H1 (cell line): Measurements from ENCODE around the gene H1-8. TPM values are rescaled to one million over a fixed set of nuclear protein-coding genes. Genes with fewer than 3 reads are reported as not detected.

ENCODE experiments used
- CTCF ChIA-PET: fragments of 300-600 bp; sonication (Branson Sonifier 250); formaldehyde crosslinking; loops from one replicate; lab custom pipeline; 2021; ENCODE audit not compliant: partially characterized antibody; lab: Charles Lee
- POLR2A ChIA-PET: fragments of 300-600 bp; sonication (Branson Sonifier 250); formaldehyde crosslinking; loops from one replicate; lab custom pipeline; 2021; ENCODE audit warnings: inconsistent platforms; ENCODE audit not compliant: partially characterized antibody; lab: Charles Lee
- DNase-seq, 2 experiments: peaks; one replicate each; pipeline versions ENCODE4 v3.0.0 to v3.0.0-alpha.2; 2010 to 2022; ENCODE audit warnings: low spot score in 2 of 2, low read depth in 1 of 2, mixed read lengths in 1 of 2
- FAIRE-seq: peaks from 2 replicates; lab custom pipeline; 2011; peaks lifted over from hg19 to GRCh38; lab: Jason Lieb, UNC
- H2AFZ ChIP-seq: 2 replicates; pipeline ENCODE4 v1.8.1; 2012; ENCODE audit warnings: low read length, inconsistent platforms
- H2AK5ac ChIP-seq: 2 replicates; pipeline ENCODE4 v1.6.1; 2013; ENCODE audit warnings: low read depth, low read length
- H2BK120ac ChIP-seq: replicated peaks from 2 replicates; pipeline ENCODE3; 2013; ENCODE audit warnings: low read depth, low read length, inconsistent platforms
- H2BK12ac ChIP-seq: 2 replicates; pipeline ENCODE4 v1.6.1; 2013; ENCODE audit warnings: low read depth, low read length
- H2BK15ac ChIP-seq: 2 replicates; pipeline ENCODE4 v1.6.1; 2013; ENCODE audit warnings: low read length
- H2BK20ac ChIP-seq: 2 replicates; pipeline ENCODE4 v1.6.1; 2013; ENCODE audit warnings: low read length
- H2BK5ac ChIP-seq: 2 replicates; pipeline ENCODE4 v1.6.1; 2013; ENCODE audit warnings: low read depth, low read length
- H3K14ac ChIP-seq: 2 replicates; pipeline ENCODE4 v1.6.1; 2013; ENCODE audit warnings: inconsistent platforms; ENCODE audit not compliant: insufficient read length
- H3K18ac ChIP-seq: 2 replicates; pipeline ENCODE4 v1.6.1; 2013; ENCODE audit warnings: low read length; ENCODE audit errors: extremely low read depth
- H3K23ac ChIP-seq: 2 replicates; pipeline ENCODE4 v1.6.1; 2013; ENCODE audit warnings: inconsistent platforms; ENCODE audit not compliant: insufficient read length
- H3K23me2 ChIP-seq: 2 replicates; pipeline ENCODE4 v1.6.1; 2013; ENCODE audit warnings: low read depth, low read length
- H3K27ac ChIP-seq: 2 replicates; pipeline ENCODE4 v1.6.1; 2011; ENCODE audit warnings: low read depth, low read length, inconsistent platforms
- H3K27me3 ChIP-seq, 4 experiments: replicated peaks in 1 of 4; 1 replicate in 1 of 4; 2 replicates in 3 of 4; pipeline versions ENCODE4 v1.6.1 to v1.8.1; 2011 to 2013; ENCODE audit warnings: low read length in 3 of 4, mild to moderate bottlenecking in 3 of 4, inconsistent platforms in 2 of 4, mixed read lengths in 2 of 4, moderate library complexity in 1 of 4; ENCODE audit not compliant: control insufficient read depth in 3 of 4, insufficient read depth in 3 of 4; ENCODE audit errors: extremely low read depth in 1 of 4
- H3K36me3 ChIP-seq, 4 experiments: 2 replicates each; pipeline versions ENCODE4 v1.6.1 to v1.8.1; 2011 to 2013; ENCODE audit warnings: mild to moderate bottlenecking in 4 of 4, low read length in 3 of 4, moderate library complexity in 2 of 4, control low read depth in 1 of 4, inconsistent platforms in 1 of 4; ENCODE audit not compliant: insufficient read depth in 4 of 4, control insufficient read depth in 2 of 4
- H3K4ac ChIP-seq: replicated peaks from 2 replicates; pipeline ENCODE3; 2013; ENCODE audit warnings: low read length, low read depth, mixed read lengths, inconsistent platforms; ENCODE audit not compliant: insufficient read length
- H3K4me1 ChIP-seq, 4 experiments: replicated peaks in 1 of 4; 1 replicate in 1 of 4; 2 replicates in 3 of 4; pipeline versions ENCODE4 v1.6.1 to v1.8.1; 2011 to 2013; ENCODE audit warnings: low read length in 3 of 4, inconsistent platforms in 2 of 4, mixed read lengths in 1 of 4; ENCODE audit not compliant: insufficient read depth in 4 of 4, control insufficient read depth in 3 of 4
- H3K4me2 ChIP-seq, 2 experiments: 2 replicates each; pipeline versions ENCODE4 v1.6.1 to v1.8.1; 2011 to 2013; ENCODE audit warnings: low read depth in 2 of 2, low read length in 2 of 2, control low read depth in 1 of 2, inconsistent platforms in 1 of 2, mild to moderate bottlenecking in 1 of 2; ENCODE audit not compliant: insufficient read depth in 1 of 2
- H3K4me3 ChIP-seq, 4 experiments: fragments of 200-600, 300-600 bp in 1 of 4; sonication (generic), shearing (Covaris generic), sonication (Bioruptor Twin) in 1 of 4; 2 replicates each; pipeline versions ENCODE4 v1.5.1 to v1.8.1; 2011 to 2016; ENCODE audit warnings: low read length in 4 of 4, low read depth in 3 of 4, control low read depth in 2 of 4, inconsistent platforms in 2 of 4, mild to moderate bottlenecking in 2 of 4, mixed read lengths in 1 of 4, moderate library complexity in 1 of 4; ENCODE audit not compliant: insufficient read depth in 2 of 4; ENCODE audit errors: extremely low read depth in 1 of 4
- H3K56ac ChIP-seq: replicated peaks from 2 replicates; pipeline ENCODE3; 2013; ENCODE audit warnings: low read depth, mild to moderate bottlenecking, mixed read lengths, low read length, inconsistent platforms; ENCODE audit not compliant: insufficient read length
- H3K79me1 ChIP-seq: 2 replicates; pipeline ENCODE4 v1.6.1; 2013; ENCODE audit warnings: low read depth, low read length, control low read depth
- H3K79me2 ChIP-seq, 2 experiments: 2 replicates each; pipeline versions ENCODE4 v1.6.1 to v1.8.1; 2012 to 2013; ENCODE audit warnings: low read length in 2 of 2, mild to moderate bottlenecking in 2 of 2, inconsistent platforms in 1 of 2; ENCODE audit not compliant: insufficient read depth in 2 of 2, control insufficient read depth in 1 of 2
- H3K9ac ChIP-seq, 4 experiments: replicated peaks in 1 of 4; 1 replicate in 1 of 4; 2 replicates in 3 of 4; pipeline versions ENCODE4 v1.6.1 to v1.8.1; 2011 to 2013; ENCODE audit warnings: low read depth in 3 of 4, low read length in 3 of 4, control low read depth in 2 of 4, mild to moderate bottlenecking in 2 of 4, moderate library complexity in 2 of 4, inconsistent platforms in 1 of 4; ENCODE audit errors: extremely low read depth in 1 of 4
- H3K9me3 ChIP-seq, 2 experiments: 2 replicates each; pipeline versions ENCODE4 v1.6.1 to v1.8.1; 2012 to 2013; ENCODE audit warnings: mild to moderate bottlenecking in 2 of 2, moderate library complexity in 2 of 2, control low read depth in 1 of 2, inconsistent platforms in 1 of 2, low read depth in 1 of 2, low read length in 1 of 2, mixed read lengths in 1 of 2; ENCODE audit not compliant: insufficient read depth in 2 of 2
- H4K20me1 ChIP-seq, 2 experiments: replicated peaks in 1 of 2; 2 replicates each; pipeline versions ENCODE3 to v1.8.1; 2011 to 2013; ENCODE audit warnings: inconsistent platforms in 2 of 2, low read length in 2 of 2, mild to moderate bottlenecking in 1 of 2; ENCODE audit not compliant: insufficient read depth in 2 of 2, control insufficient read depth in 1 of 2
- H4K5ac ChIP-seq: 2 replicates; pipeline ENCODE4 v1.6.1; 2013; ENCODE audit warnings: low read length, low read depth, mixed read lengths, inconsistent platforms; ENCODE audit not compliant: insufficient read length
- H4K8ac ChIP-seq: 2 replicates; pipeline ENCODE4 v1.8.0; 2013; ENCODE audit warnings: mild to moderate bottlenecking, moderate library complexity, low read length, inconsistent platforms; ENCODE audit not compliant: insufficient read depth; ENCODE audit errors: extremely low read depth
- H4K91ac ChIP-seq: replicated peaks from 2 replicates; pipeline ENCODE3; 2013; ENCODE audit warnings: low read length, mixed read lengths, inconsistent platforms; ENCODE audit not compliant: insufficient read length
- BACH1 ChIP-seq: IDR thresholded peaks from 2 replicates; pipeline ENCODE4 v1.6.1; 2012; ENCODE audit warnings: low read length, improper control_type of control experiment
- CREB1 ChIP-seq: IDR thresholded peaks from 2 replicates; pipeline ENCODE4 v1.6.1; 2012; ENCODE audit warnings: inconsistent platforms
- CTCF ChIP-seq, 3 experiments: IDR thresholded peaks; 1 replicate in 2 of 3; 2 replicates in 1 of 3; pipeline versions ENCODE4 v1.5.1 to v1.6.1; 2011; ENCODE audit warnings: low read length in 3 of 3, mild to moderate bottlenecking in 3 of 3, inconsistent platforms in 2 of 3, low read depth in 1 of 3, moderate library complexity in 1 of 3; ENCODE audit not compliant: insufficient read depth in 1 of 3; ENCODE audit errors: control extremely low read depth in 1 of 3
- EZH2 ChIP-seq: fragments of 200-600 bp; sonication (generic); IDR thresholded peaks from 2 replicates; pipeline ENCODE4 v1.7.1; 2012; ENCODE audit warnings: low read depth, mild to moderate bottlenecking, moderate library complexity, low read length, inconsistent platforms; ENCODE audit not compliant: severe bottlenecking
- JUND ChIP-seq: IDR thresholded peaks from 2 replicates; pipeline ENCODE4 v1.6.1; 2011; ENCODE audit warnings: mild to moderate bottlenecking, improper control_type of control experiment, low read length
- PHF8 ChIP-seq: fragments of 200-600 bp; sonication (generic); conservative IDR thresholded peaks from 2 replicates; pipeline ENCODE4 v1.7.1; 2012; ENCODE audit warnings: low read depth, mild to moderate bottlenecking, inconsistent platforms, low read length, moderate library complexity
- POLR2A ChIP-seq, 2 experiments: IDR thresholded peaks; 1 replicate in 1 of 2; 2 replicates in 1 of 2; pipeline ENCODE4 v1.6.1; 2011; ENCODE audit warnings: low read depth in 2 of 2, low read length in 2 of 2, mild to moderate bottlenecking in 2 of 2; ENCODE audit errors: control extremely low read depth in 1 of 2
- SIRT6 ChIP-seq: IDR thresholded peaks from one replicate; pipeline ENCODE4 v1.7.1; 2012; ENCODE audit warnings: low read length, inconsistent platforms
- SIX5 ChIP-seq: IDR thresholded peaks from 2 replicates; pipeline ENCODE4 v1.6.1; 2011; ENCODE audit warnings: mild to moderate bottlenecking, low read depth, low read length
- ZNF274 ChIP-seq: IDR thresholded peaks from 2 replicates; pipeline ENCODE4 v1.7.0; 2012; ENCODE audit warnings: low read length, borderline replicate concordance; ENCODE audit errors: extremely low read depth
- WGBS, 2 experiments: shearing (Covaris generic) in 1 of 2; methylation state at CpG; one replicate each; pipeline versions ENCODE4 v1.1.6 to v1.1.7; 2013 to 2015; ENCODE audit warnings: low lambda C conversion rate in 2 of 2, mixed read lengths in 2 of 2, inconsistent platforms in 1 of 2, low coverage in 1 of 2, missing lambda C conversion rate in 1 of 2; ENCODE audit not compliant: insufficient replicate concordance in 2 of 2, insufficient coverage in 1 of 2, insufficient read length in 1 of 2; ENCODE audit errors: extremely low coverage in 1 of 2, missing lambda C conversion rate in 1 of 2; 5-methylcytosine and 5-hydroxymethylcytosine counted together
- polyA plus RNA-seq, 7 experiments: library from polyadenylated mRNA; depleted of rRNA in 3 of 7; stranded (reverse) in 5 of 7; unstranded in 2 of 7; fragments of >200 nt in 5 of 7; fragments of 200-250 nt in 2 of 7; gene quantifications; 1 replicate in 5 of 7; 2 replicates in 1 of 7; 4 replicates in 1 of 7; pipeline versions ENCODE4 v1.2.1 to v1.2.3, GENCODE V29; 2011 to 2013; ENCODE audit warnings: missing spikeins in 2 of 7, mixed read lengths in 2 of 7
- total RNA-seq: library from RNA; stranded (reverse); fragmentation: NEBNext Ultra II Directional; extraction: Animal tissue kit (Norgen Biotek cat#: 25700); gene quantifications from 2 replicates; pipeline ENCODE4 v1.2.1, GENCODE V29; 2021

The H1-8 gene
- total and polyA plus RNA-seq, 2 of the 8 experiments (the other 6 are each of a cell fraction or from before 2014, with no cell fraction given): not detected

DNA sequence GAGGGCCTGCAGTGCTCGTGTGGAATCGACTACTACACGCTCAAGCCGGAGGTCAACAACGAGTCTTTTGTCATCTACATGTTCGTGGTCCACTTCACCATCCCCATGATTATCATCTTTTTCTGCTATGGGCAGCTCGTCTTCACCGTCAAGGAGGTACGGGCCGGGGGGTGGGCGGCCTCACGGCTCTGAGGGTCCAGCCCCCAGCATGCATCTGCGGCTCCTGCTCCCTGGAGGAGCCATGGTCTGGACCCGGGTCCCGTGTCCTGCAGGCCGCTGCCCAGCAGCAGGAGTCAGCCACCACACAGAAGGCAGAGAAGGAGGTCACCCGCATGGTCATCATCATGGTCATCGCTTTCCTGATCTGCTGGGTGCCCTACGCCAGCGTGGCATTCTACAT is 10.7 kb upstream of the H1-8 start:
- Histone ChIP-seq H4K91ac (no peak overlapping the region), H2BK12ac (0 out of 2 replicates have a peak overlapping the region, but pooled peaks have one; percentile 68), H3K56ac (no peak overlapping the region), H2BK15ac (0 out of 2 replicates have a peak overlapping the region, but pooled peaks have one; percentile 92), H3K9ac (no peak overlapping the region), H4K5ac (no peak overlapping the region), H3K4ac (no peak overlapping the region)
- WGBS, 2 experiments: 96% methylated on average over 19 of the region's 20 CpGs; no CpG with 5 or more reads in 1 of the 2 experiments
- TF ChIP-seq BACH1 (no peak), JUND (no peak), CREB1 (no peak), CTCF (IDR thresholded peaks at IDR 0.05; ENCODE audit: control extremely low read depth in 1 of 3, insufficient read depth in 1 of 3, low read depth in 1 of 3, low read length in 3 of 3) (no peak), SIX5 (no peak), POLR2A (IDR thresholded peaks at IDR 0.05; ENCODE audit: control extremely low read depth in 1 of 2, low read depth in 2 of 2, low read length in 2 of 2) (no peak), SIRT6 (no peak), EZH2 (no peak), ZNF274 (no peak), PHF8 (no peak)
- TF ChIP-seq, all 59 proteins: peak for 0
- H3K36me3 ChIP-seq: no peaks in the 10 kb centered on the region
- no peaks in the 10 kb centered on the region for H3K79me2 ChIP-seq
- no peaks in the 10 kb centered on the region for H3K27me3 ChIP-seq
- no peak overlapping the region for H2AFZ ChIP-seq
- DNase-seq: no peak
- H3K4me3 ChIP-seq: no peak overlapping the region
- no peak for FAIRE-seq
- no peak overlapping the region for H3K23ac ChIP-seq
- POLR2A ChIA-PET: interaction anchor here (0.6 kb wide), 1 partner anchor 480 kb away, joined by 3 read pairs; no protein-coding TSS in a partner anchor
- H3K23me2 ChIP-seq: peaks cover 2% of the 10 kb centered on the region; the same call in 1 of the 2 replicates
- no peak overlapping the region for H3K27ac ChIP-seq
- H4K8ac ChIP-seq: no peak overlapping the region
- no peaks in the 10 kb centered on the region for H4K20me1 ChIP-seq
- H2BK5ac ChIP-seq: no peak overlapping the region
- H3K9me3 ChIP-seq: no peaks in the 10 kb centered on the region
- H2BK120ac ChIP-seq: no peak overlapping the region
- no peak overlapping the region for H2AK5ac ChIP-seq
- H3K18ac ChIP-seq: no peak overlapping the region; the same call in 1 of the 2 replicates
- CTCF ChIA-PET: interaction anchor here (2.4 kb wide), 1 partner anchor 9 kb away, joined by 5 read pairs; no protein-coding TSS in a partner anchor
- no peak overlapping the region for H3K4me2 ChIP-seq
- peaks cover 3 to 13% (median 7%) of the 10 kb centered on the region in 4 experiments; a peak in 6 of 7 replicates for H3K4me1 ChIP-seq
- no peak overlapping the region for H2BK20ac ChIP-seq
- no peak overlapping the region for H3K14ac ChIP-seq
- H3K79me1 ChIP-seq: no peaks in the 10 kb centered on the region
